ENCODE data around the gene DRD2.

GRCh38 chr11:113444502-113445123 is 30.6 kb downstream of the DRD2 start:
- TF ChIP-seq CTCF (IDR thresholded peaks at IDR 0.05; ENCODE audit: low read depth, low read length, missing input control) (no peak), EGR1 (IDR thresholded peaks at IDR 0.05; ENCODE audit: low read depth in 2 of 2) (no peak), JUND (IDR thresholded peaks at IDR 0.05) (no peak), YY1 (IDR thresholded peaks at IDR 0.05) (no peak), TAF1 (conservative IDR thresholded peaks at IDR 0.05) (no peak), RAD21 (IDR thresholded peaks at IDR 0.05) (no peak)
